ENCODE measurements around the gene CDC42.

DNA sequence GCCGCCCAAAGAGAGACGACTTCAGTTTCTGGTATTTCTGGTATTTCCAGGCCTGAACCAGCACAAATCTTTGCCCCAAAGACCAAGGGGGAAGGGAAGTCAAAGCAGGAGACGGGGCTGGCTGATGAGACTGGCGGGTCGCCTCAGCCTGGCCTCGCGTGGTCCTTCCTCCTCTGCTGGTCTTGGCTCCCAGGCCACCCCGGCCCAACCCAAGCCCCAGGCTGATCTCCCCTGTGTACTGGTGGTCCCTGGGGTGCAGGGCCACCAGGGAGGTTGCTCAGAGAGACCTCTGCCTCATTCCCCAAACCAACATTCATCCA is 70.5 kb downstream of the CDC42 start:
- no peak for TF ChIP-seq EZH2phosphoT487 (IDR thresholded peaks at IDR 0.05; ENCODE audit: borderline replicate concordance)
- TF ChIP-seq, protein P1, sequence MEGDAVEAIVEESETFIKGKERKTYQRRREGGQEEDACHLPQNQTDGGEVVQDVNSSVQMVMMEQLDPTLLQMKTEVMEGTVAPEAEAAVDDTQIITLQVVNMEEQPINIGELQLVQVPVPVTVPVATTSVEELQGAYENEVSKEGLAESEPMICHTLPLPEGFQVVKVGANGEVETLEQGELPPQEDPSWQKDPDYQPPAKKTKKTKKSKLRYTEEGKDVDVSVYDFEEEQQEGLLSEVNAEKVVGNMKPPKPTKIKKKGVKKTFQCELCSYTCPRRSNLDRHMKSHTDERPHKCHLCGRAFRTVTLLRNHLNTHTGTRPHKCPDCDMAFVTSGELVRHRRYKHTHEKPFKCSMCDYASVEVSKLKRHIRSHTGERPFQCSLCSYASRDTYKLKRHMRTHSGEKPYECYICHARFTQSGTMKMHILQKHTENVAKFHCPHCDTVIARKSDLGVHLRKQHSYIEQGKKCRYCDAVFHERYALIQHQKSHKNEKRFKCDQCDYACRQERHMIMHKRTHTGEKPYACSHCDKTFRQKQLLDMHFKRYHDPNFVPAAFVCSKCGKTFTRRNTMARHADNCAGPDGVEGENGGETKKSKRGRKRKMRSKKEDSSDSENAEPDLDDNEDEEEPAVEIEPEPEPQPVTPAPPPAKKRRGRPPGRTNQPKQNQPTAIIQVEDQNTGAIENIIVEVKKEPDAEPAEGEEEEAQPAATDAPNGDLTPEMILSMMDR (conservative IDR thresholded peaks at IDR 0.05; ENCODE audit: low read length): no peak
